Lung (tissue), 12 donors: Measurements from ENCODE around the gene PVALEF. TPM values are rescaled to one million over a fixed set of nuclear protein-coding genes. Genes with fewer than 3 reads are reported as not detected.
"Not testable (repeated sequence)": the region's sequence is repeated elsewhere in the genome, so short reads cannot be mapped to it uniquely, and the experiment has no call there.

Source experiments
- ATAC-seq: fragments of 200-7000 bp; cut with Tn5 transposase; one replicate; pipeline ENCODE4 v1.9.1; 2020; ENCODE audit warnings: moderate number of reproducible peaks; ENCODE audit not compliant: insufficient read depth, low FRiP score
- DNase-seq, 3 donors: peaks; one replicate each; pipeline ENCODE4 v3.0.0-alpha.2; 2013 to 2017
- H3K27ac ChIP-seq, 2 donors: one replicate each; pipeline ENCODE4 v1.5.1; 2013; ENCODE audit warnings: mild to moderate bottlenecking in 2 of 2, moderate library complexity in 2 of 2, control low read depth in 1 of 2, inconsistent platforms in 1 of 2, low read depth in 1 of 2, low read length in 1 of 2
- H3K27me3 ChIP-seq, 3 donors: one replicate each; pipeline ENCODE4 v1.5.1; 2013; ENCODE audit warnings: low read length in 2 of 3; ENCODE audit not compliant: control insufficient read depth in 3 of 3, insufficient read depth in 3 of 3
- H3K36me3 ChIP-seq, 4 donors: one replicate each; pipeline ENCODE4 v1.5.1; 2013; ENCODE audit warnings: low read length in 4 of 4, mild to moderate bottlenecking in 1 of 4, moderate library complexity in 1 of 4; ENCODE audit not compliant: control insufficient read depth in 4 of 4, insufficient read depth in 4 of 4
- H3K4me1 ChIP-seq, 5 donors: one replicate each; pipeline ENCODE4 v1.5.1; 2013; ENCODE audit warnings: low read length in 5 of 5, mild to moderate bottlenecking in 2 of 5, moderate library complexity in 1 of 5; ENCODE audit not compliant: control insufficient read depth in 5 of 5, insufficient read depth in 5 of 5
- H3K4me3 ChIP-seq: one replicate; pipeline ENCODE4 v1.5.1; 2013; ENCODE audit warnings: mild to moderate bottlenecking, control low read depth, moderate library complexity
- H3K9ac ChIP-seq, 2 donors: one replicate each; pipeline ENCODE4 v1.5.1; 2013; ENCODE audit warnings: low read length in 2 of 2, control low read depth in 1 of 2; ENCODE audit not compliant: insufficient read depth in 1 of 2
- H3K9me3 ChIP-seq, 4 donors: one replicate each; pipeline ENCODE4 v1.5.1; 2013; ENCODE audit warnings: low read length in 3 of 4, mild to moderate bottlenecking in 1 of 4, moderate library complexity in 1 of 4; ENCODE audit not compliant: control insufficient read depth in 4 of 4, insufficient read depth in 3 of 4
- CTCF ChIP-seq: IDR thresholded peaks from 2 replicates; pipeline ENCODE4 v1.5.1; 2012; ENCODE audit warnings: mild to moderate bottlenecking; ENCODE audit errors: control extremely low read depth, extremely low read depth
- WGBS, 2 donors: extraction: QIAGEN DNeasy Blood & Tissue Kit; methylation state at CpG; one replicate each; pipeline ENCODE4 v1.1.7; 2013; 5-methylcytosine and 5-hydroxymethylcytosine counted together
- polyA plus RNA-seq, 2 donors: library from polyadenylated mRNA; stranded (reverse); fragments of 200-250 nt; gene quantifications; one replicate each; pipeline ENCODE4 v1.2.1, GENCODE V29; 2013
- total RNA-seq, 2 donors: library from RNA; depleted of rRNA in 1 of 2; stranded (reverse); fragments of >200 nt in 1 of 2; gene quantifications; one replicate each; pipeline ENCODE4 v1.2.1, GENCODE V29; 2014 to 2021
- donor health status: control.
- donor health status: control.
- donor health status: Bipolar disorder and iron deficiency.
- donor health status: healthy.
- donor health status: DM: yes; HTN: yes; CAD: no.

The PVALEF gene
- total and polyA plus RNA-seq, 4 donors, result not detected

GRCh38 chr17:81143717-81144422 lies 21.4 kb upstream of the PVALEF start:
- no peak overlapping the region for H3K4me3 ChIP-seq
- 85% methylated on average over 17 of the region's 17 CpGs for WGBS, 2 donors
- H3K27ac ChIP-seq, result no peak overlapping the region
- H3K27me3 ChIP-seq, result no peaks in the 10 kb centered on the region
- DNase-seq, result no peak
- no peak overlapping the region for H3K9ac ChIP-seq
- no peaks in the 10 kb centered on the region for H3K9me3 ChIP-seq
- no peaks in the 10 kb centered on the region for H3K36me3 ChIP-seq
- ATAC-seq, result no peak
- no peak for TF ChIP-seq CTCF
- peaks cover 0 to 2% (median 0%) of the 10 kb centered on the region in 5 donors for H3K4me1 ChIP-seq

GRCh38 chr17:81144423-81144781 lies 20.9 kb upstream of the PVALEF start:
- H3K9ac ChIP-seq, result no peak overlapping the region
- no peaks in the 10 kb centered on the region for H3K9me3 ChIP-seq
- no peak for ATAC-seq
- H3K27me3 ChIP-seq, result no peaks in the 10 kb centered on the region
- TF ChIP-seq CTCF, result no peak
- H3K36me3 ChIP-seq, result no peaks in the 10 kb centered on the region
- no peak overlapping the region for H3K4me3 ChIP-seq
- no peak overlapping the region for H3K27ac ChIP-seq
- WGBS, 2 donors, result 92% methylated on average over 14 of the region's 14 CpGs
- no peak for DNase-seq
- H3K4me1 ChIP-seq, result peaks cover 0 to 2% (median 0%) of the 10 kb centered on the region in 5 donors

GRCh38 chr17:81146208-81146607 lies 19.1 kb upstream of the PVALEF start:
- not testable (repeated sequence) for H3K4me1 ChIP-seq, H3K36me3 ChIP-seq, H3K27me3 ChIP-seq, H3K9ac ChIP-seq, H3K27ac ChIP-seq, DNase-seq, H3K9me3 ChIP-seq, ATAC-seq, H3K4me3 ChIP-seq
- 60 to 72% methylated on average over 9 to 10 of the region's 10 CpGs for WGBS, 2 donors

GRCh38 chr17:81147701-81148100 lies 17.6 kb upstream of the PVALEF start:
- H3K27ac ChIP-seq, result no peak overlapping the region
- TF ChIP-seq CTCF, result no peak
- 75 to 82% methylated on average over 10 of the region's 10 CpGs for WGBS, 2 donors
- peaks cover 0 to 9% (median 0%) of the 10 kb centered on the region in 5 donors for H3K4me1 ChIP-seq
- no peak overlapping the region for H3K9ac ChIP-seq
- H3K4me3 ChIP-seq, result no peak overlapping the region
- H3K9me3 ChIP-seq, result peaks cover 0 to 2% (median 0%) of the 10 kb centered on the region in 4 donors
- no peaks in the 10 kb centered on the region for H3K36me3 ChIP-seq
- no peaks in the 10 kb centered on the region for H3K27me3 ChIP-seq
- ATAC-seq (no peak), DNase-seq (no peak)
